Stomach (tissue), 4 donors: ENCODE measurements around the gene PHACTR4.
"Not testable (repeated sequence)": the region's sequence is repeated elsewhere in the genome, so short reads cannot be mapped to it uniquely, and the experiment has no call there.

Experiments used
- CTCF ChIP-seq, 7 experiments: fragments of 450-650 bp in 4 of 7; fragments of 200-600 bp in 3 of 7; sonication (generic) in 3 of 7; IDR thresholded peaks; one replicate each; pipeline ENCODE4 v1.5.1; 2016 to 2019; ENCODE audit warnings: antibody characterized with exemption in 7 of 7, control low read depth in 2 of 7, mild to moderate bottlenecking in 1 of 7
- EP300 ChIP-seq: sonication (generic); formaldehyde crosslinking; IDR thresholded peaks from one replicate; pipeline ENCODE4 v1.6.1; 2017; ENCODE audit warnings: antibody characterized with exemption
- POLR2A ChIP-seq, 4 donors: fragments of 450-650 bp; IDR thresholded peaks; one replicate each; pipeline ENCODE4 v1.6.1; 2016; ENCODE audit warnings: antibody characterized with exemption in 4 of 4, control low read depth in 2 of 4, mild to moderate bottlenecking in 1 of 4, moderate library complexity in 1 of 4
- POLR2AphosphoS5 ChIP-seq, 3 donors: sonication (generic); formaldehyde crosslinking; IDR thresholded peaks; one replicate each; pipeline ENCODE4 v1.6.1; 2016; ENCODE audit warnings: antibody characterized with exemption in 3 of 3

GRCh38 chr1:28373450-28373849, 3.9 kb downstream of the PHACTR4 start:
- not testable (repeated sequence) for TF ChIP-seq CTCF (IDR thresholded peaks at IDR 0.05); POLR2A (IDR thresholded peaks at IDR 0.05); POLR2AphosphoS5 (IDR thresholded peaks at IDR 0.05); EP300
